Kidney glomerular epithelial cell (primary cell): ENCODE measurements around the gene PATL1.

Experiments used
- DNase-seq: peaks from one replicate; lab custom pipeline; 2025; lab: John Stamatoyannopoulos, UW

PATL1 gene

DNA sequence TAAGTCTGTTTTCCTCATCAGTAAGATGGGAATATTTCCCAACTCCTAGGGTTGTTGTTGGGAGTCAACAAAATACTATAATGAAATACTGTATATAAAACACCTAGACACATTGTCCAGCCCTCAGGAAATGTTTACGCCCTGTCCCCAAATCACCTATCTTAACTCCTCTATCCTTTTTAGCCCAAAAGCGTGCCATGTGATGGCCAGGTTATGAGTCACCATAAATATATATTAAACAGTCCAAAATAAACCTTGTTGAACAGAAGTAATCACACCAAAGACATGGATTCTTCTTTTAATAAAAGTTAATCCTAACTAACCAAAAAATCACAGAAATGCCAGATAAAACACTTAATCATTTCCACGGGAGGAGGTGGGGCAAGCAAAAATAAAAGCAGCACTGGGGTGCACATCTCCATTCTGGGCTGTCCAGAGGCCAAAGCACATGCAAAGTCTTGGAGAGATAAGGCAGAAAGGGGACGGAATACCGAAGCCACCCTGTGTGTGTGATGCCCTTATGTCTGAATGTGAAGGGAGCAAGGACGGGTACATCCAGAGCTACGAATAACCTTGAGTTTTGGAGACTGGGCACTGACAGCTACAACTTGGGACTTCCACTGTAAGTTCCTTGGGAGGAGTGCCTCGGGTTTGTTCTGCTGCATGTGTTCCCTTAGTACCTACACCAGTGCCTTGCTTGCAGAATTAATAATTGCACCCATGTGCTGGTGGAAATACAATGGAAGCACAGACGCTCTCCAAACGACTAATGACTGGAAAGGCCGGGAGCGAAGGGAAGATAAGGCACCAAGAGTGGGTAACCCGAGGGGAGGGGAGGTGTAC, 54.3 kb downstream of the PATL1 start:
- no peak for DNase-seq

DNA sequence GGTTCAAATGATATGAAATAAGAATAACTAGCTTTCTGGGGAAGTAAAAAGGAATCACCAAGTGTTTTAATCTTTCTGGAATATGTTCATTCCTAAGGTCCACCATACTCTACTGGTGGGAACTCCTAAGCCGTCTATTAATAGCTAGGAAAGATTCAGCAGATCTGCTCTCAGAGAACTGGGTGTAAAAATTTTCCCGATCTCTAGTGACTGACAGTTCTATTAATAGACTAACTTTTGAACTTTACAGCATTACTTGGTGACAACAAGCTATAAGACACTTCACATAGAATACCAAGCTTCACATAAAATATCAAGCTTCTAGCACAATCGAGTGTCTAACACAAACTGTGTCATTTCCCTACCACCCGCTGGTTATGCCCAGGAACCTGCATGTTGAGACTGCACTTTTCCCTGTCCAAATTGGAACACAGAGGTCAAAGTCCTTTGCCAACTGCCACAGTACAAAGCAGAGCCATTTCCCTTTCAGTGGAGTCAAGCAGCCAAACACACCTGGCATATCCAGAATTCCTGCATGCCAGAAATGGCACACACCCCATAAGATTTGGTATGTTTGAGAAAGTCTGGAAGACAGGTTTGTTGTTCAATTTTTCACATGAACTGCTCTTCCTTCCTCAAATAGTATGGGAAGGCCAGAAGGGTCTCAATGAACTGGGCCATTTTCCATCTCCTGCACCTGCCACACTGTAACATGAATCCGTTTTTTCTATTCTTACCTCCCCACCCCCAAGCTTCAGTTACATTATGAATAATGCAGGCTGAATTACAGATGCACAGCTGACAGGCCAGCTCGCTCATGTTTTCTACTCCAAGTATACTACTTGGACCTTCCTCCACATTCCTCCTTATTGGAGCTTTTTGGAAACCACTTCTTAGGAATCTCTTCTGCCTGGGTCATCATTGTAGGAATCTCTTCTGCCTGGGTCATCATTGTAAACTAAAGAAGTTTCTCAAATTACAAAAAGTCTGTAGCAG, 57.0 kb downstream of the PATL1 start:
- no peak for DNase-seq

GRCh38 chr11:59610289-59610688, 58.5 kb downstream of the PATL1 start:
- DNase-seq = no peak

GRCh38 chr11:59607703-59608454, 61.0 kb downstream of the PATL1 start:
- no peak for DNase-seq

DNA sequence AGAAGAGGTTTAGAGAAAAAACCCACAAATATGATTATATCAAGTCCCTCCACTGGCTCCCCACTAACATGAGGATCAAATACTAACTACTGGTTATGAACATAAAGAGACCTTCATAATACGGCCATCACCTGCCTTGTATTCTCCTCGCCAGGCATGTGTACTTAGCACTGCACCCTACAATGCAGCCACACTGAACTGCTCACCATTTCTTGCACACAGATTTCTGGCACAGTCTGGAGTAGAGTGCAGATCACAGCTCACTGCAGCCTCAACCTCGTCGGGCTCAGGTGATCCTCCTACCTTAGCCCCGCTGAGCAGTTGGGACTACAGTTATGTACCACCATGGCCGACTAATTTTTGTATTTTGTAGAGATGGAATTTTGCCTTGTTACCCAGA, 66.4 kb downstream of the PATL1 start:
- DNase-seq = no peak

DNA sequence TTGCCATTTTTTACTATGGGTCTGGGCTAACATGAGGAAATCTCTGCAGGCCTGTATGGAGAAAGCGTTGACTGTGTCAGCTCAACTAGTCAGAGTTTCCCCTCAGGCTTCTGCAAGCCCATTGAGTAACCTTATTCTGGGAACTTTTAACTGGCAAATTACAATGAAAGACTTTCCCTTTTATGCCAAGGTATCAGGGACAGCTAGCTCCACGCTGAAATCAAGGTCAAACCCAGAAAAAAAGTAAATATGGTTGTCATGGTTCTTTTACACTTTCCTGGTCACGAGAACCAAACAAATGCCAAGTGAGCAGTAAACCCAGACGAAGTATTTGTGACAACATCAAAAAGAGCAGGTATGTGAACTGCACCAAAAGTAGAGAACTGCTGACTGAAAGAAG, 67.0 kb downstream of the PATL1 start:
- DNase-seq = no peak

- DNase-seq = no peak
Observed at GRCh38 chr11:59600636-59601035, 68.2 kb downstream of the PATL1 start.

DNA sequence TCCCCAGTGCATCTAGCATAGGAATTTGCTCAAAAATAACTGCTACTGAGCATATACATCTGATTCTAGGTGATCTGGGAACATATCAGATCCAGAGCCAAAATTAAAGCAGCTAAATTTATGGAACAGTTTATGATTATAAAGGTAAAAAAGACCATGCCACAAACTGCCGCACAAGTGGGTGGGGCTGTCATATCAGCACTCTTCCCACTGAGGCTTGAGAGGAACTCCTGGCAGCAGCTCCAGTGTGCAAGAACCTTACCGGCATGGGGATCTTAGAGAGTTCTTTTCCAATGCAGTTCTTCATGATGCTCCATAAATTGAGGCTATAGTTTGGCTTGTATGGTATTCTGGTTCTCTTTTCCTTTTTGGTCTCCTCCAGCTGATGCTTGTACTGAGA, 68.6 kb downstream of the PATL1 start:
- no peak for DNase-seq

- DNase-seq = no peak
Observed at GRCh38 chr11:59598961-59599360, 69.9 kb downstream of the PATL1 start.
